Measurements from ENCODE around the gene JMJD7.

DNA sequence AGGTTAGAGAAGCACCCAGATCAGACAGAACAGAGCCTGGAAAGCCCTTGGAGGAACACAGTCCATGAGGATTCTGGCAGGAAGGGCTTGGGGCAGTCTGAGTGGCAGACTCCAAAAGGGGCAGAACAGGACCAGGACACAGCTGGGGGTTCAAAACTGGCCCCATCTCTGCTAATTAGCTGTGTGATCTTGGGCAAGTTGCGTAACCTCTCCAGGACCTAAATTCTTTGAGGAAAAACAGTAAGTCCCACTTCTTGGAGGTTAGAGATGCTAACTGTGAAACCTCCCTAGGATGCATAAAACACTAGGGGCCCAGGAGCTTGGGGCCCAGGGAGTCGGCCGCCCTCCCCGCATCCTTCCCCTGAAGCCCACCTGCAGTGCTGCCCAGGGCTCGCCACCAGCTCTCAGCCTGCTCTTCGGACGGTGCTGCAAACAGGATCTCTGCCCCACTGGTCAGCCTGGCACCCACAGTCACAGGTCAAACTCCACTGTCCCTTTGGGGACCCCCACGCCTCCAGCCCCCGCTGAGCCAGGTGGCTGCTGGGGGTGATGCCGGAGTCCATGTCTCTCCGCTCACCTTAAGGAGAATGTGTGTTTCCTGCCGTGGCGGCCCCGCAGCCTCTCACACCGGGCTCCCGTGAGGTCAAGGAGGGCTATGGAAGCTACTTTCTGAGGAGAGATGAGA, 22.7 kb downstream of the JMJD7 start:
- TF ChIP-seq, protein P1, sequence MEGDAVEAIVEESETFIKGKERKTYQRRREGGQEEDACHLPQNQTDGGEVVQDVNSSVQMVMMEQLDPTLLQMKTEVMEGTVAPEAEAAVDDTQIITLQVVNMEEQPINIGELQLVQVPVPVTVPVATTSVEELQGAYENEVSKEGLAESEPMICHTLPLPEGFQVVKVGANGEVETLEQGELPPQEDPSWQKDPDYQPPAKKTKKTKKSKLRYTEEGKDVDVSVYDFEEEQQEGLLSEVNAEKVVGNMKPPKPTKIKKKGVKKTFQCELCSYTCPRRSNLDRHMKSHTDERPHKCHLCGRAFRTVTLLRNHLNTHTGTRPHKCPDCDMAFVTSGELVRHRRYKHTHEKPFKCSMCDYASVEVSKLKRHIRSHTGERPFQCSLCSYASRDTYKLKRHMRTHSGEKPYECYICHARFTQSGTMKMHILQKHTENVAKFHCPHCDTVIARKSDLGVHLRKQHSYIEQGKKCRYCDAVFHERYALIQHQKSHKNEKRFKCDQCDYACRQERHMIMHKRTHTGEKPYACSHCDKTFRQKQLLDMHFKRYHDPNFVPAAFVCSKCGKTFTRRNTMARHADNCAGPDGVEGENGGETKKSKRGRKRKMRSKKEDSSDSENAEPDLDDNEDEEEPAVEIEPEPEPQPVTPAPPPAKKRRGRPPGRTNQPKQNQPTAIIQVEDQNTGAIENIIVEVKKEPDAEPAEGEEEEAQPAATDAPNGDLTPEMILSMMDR (IDR thresholded peaks at IDR 0.05), result no peak
- TF ChIP-seq TCF7L2 (IDR thresholded peaks at IDR 0.05; ENCODE audit: low read depth, low read length) (no peak), POLR2AphosphoS5 (IDR thresholded peaks at IDR 0.05; ENCODE audit: low read depth, low read length) (no peak), REST (IDR thresholded peaks at IDR 0.05; ENCODE audit: insufficient read depth in 1 of 2, low read depth in 2 of 2, low read length in 1 of 2) (no peak)
